ENCODE results near the gene SHCBP1.

The SHCBP1 gene

DNA sequence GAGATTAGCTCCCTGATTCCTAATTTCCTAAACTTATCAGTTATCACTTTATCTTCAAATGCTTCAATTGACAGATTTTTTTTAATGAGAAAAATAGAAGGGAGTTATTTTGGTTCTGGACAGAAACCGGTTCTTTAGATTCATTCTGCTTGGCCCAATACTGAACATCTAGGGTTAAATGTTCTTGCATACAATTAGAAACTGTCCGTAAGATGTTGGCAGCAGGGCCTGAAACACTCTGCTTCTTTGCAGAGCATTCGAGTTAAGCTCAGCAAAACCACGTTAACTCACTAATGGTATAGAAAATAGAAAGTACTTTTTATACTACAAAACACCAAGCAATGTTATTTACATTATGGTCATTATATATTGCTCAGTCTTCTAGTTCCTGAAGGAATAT is 7.2 kb downstream of the SHCBP1 start:
- DNase-seq (ENCODE audit: low spot score) = no peak

DNA sequence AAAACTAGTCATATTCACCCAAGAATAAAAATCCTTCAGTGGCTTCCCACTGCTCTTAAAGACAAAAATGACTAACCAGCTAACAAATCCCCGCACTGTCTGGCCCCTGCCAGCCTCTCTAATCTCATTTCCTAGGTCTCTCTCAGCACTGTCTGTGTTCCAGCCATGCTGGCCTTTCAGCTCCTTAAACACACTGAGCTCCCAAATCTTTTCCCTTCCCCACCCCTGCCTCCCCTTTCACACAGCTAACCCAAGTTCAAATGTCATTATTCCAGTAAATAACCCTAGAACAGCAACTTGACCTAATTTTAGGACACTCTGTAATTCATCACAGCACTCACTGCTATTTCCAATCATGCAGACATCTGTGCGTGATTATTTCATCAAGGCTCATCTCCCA is 7.8 kb downstream of the SHCBP1 start:
- no peak for DNase-seq (ENCODE audit: low spot score)

DNA sequence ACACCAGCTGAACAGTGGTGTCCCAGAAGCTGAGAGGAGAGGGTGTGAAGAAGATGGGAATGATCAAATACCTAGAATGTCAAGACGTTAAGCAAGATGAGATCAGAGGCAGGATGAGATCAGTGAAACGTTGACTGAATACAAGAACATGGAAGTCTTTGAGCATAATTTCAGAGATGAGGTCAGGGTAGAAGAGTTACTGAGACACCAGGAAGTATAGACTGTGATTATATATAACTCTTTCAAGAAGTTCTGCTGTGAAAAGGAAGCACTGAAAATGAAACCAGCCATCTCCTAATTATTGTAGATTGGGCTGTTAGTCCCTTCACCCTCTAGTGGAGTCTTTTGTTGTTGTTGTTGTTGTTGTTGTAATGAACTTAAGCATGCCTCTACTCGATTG is 9.1 kb downstream of the SHCBP1 start:
- no peak for DNase-seq (ENCODE audit: low spot score)

DNA sequence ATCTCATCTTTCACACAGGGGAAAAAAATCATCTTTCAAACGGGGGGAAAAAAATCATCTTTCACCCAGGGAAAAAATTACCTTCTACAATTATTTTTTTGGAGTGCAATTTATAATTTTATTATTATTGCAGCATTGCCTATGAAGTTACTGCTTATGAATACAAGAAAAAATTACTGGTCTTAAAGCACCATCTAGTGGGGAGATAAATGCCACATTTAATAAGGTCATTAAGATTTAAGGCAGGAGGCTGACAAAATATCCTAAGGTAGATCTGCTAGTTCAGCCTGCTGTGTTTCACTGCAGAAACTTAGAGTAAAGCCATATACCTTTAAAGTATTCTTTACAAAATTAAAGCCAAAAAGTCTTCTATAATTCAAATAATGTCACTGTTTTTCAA is 13.7 kb downstream of the SHCBP1 start:
- peak; percentile 42 for DNase-seq (ENCODE audit: low spot score)

- DNase-seq (ENCODE audit: low spot score) = no peak
Measured at GRCh38 chr16:46606231-46606630, 14.9 kb downstream of the SHCBP1 start.

DNA sequence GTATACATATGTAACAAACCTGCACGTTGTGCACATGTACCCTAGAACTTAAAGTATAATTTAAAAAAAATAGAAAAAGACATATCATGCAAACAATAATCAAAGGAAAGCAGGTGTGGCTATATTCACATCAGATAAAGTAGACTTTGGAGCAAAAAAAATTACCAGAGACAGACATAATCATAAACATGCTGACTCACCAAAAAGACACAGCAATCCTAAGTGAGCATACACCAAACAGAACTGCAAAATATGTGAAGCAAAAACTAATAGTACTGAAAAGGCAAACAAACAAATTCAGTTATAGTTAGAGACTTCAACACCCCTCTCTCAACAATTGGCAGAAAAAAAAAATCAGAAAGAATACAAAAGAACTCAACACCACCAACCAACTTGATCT is 29.9 kb downstream of the SHCBP1 start:
- no peak for DNase-seq (ENCODE audit: low spot score)

DNA sequence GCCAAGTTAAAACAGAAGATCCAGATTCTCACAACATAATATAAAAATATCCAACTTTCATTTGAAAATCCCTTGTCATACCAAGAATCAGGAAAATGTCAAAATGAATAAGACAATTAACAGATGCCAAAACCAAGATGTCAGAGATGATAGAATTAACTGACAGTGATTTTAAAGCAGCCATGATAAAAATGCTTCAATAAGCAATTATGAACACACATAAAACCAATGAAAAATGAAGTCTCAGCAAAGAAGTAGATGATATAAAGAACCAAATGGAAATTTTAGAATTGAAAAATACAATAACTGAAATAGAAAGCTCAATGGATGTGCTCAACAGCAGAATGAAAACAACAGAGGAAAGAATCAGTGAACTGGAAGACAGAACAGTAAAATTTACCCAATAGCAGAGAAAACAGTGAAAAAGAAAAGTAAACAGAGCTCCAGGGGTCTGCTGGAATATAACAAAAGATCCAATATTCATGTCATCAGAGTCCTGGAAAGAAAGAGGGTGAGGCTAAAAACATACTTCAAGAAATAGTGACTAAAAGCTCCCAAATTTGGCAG is 35.1 kb downstream of the SHCBP1 start:
- no peak for DNase-seq (ENCODE audit: low spot score)

GRCh38 chr16:46583036-46583435 is 38.1 kb downstream of the SHCBP1 start:
- peak; percentile 39 for DNase-seq (ENCODE audit: low spot score)

GRCh38 chr16:46582313-46582712 is 38.9 kb downstream of the SHCBP1 start:
- no peak for DNase-seq (ENCODE audit: low spot score)

DNA sequence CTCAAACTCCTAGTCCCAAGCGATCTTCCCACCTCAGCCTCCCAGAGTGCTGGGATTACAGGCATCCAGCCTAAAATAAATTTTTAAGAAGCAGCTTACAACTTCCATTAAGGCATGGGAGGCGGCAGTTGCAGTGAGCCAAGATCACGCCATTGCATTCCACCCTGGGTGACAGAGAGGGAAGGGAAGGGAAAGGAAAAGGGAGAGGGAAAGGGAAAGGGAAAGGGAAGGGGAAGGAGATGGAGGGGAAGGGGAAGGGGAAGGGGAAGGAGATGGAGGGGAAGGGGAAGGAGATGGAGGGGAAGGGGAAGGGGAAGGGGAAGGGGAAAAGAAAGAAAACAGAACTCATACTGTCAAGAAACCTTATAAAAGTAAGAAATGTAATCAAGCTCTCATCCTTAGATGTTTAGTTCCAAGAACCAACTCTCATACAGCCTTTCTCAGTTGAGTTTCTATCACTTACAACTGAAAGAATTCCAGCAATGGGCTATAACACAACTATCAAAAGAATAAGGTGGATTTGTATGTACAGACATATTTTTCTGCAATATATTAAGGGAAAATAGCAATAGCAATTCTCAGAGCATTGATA is 43.1 kb downstream of the SHCBP1 start:
- DNase-seq (ENCODE audit: low spot score) = no peak

- no peak for DNase-seq (ENCODE audit: low spot score)
Measured at GRCh38 chr16:46573834-46574159, 47.4 kb downstream of the SHCBP1 start.

- no peak for DNase-seq (ENCODE audit: low spot score)
Measured at GRCh38 chr16:46573008-46573833, 48.0 kb downstream of the SHCBP1 start.

- DNase-seq (ENCODE audit: low spot score) = no peak
Measured at GRCh38 chr16:46569231-46569735, 51.9 kb downstream of the SHCBP1 start.

DNA sequence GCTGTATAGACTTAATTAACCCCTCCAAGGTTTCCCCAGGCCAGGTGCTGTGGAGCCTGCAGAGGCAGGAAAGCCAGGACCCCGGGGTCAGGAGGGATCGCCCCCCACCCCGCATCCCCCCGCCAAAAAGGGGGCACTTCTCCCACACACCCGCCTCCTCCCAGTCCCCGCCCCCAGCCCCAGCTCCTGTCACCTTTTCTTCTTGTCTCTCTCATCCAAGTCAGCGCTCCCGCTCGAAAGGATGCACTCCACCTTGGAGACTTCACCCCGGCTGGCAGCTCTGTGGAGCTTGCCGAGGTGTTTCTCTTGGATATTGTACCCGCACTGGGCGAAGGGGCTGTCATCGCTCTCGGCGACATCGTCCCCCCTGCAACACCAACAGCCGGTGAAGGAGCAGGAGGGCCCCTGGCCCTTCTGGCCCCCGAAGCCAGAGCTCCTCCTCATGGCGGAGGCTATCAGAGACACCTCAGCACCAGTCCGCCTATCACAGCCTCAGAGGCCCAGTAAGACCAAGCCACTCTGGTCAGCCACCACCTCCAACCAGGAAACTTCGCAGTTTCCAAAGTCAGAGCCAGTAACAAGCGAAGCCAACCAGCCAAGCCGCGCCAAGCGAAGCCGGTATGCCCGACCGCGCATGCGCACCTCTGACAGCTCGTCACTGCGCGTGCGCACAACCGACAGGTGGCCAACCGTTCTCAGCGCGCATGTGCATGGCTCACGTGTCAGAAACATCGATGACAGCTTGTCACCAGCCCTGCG is 52.5 kb downstream of the SHCBP1 start:
- no peak for DNase-seq (ENCODE audit: low spot score)

GRCh38 chr16:46562979-46563378 is 58.2 kb downstream of the SHCBP1 start:
- DNase-seq (ENCODE audit: low spot score) = no peak

- DNase-seq (ENCODE audit: low spot score) = no peak
Measured at GRCh38 chr16:46558018-46558417, 63.2 kb downstream of the SHCBP1 start.

DNA sequence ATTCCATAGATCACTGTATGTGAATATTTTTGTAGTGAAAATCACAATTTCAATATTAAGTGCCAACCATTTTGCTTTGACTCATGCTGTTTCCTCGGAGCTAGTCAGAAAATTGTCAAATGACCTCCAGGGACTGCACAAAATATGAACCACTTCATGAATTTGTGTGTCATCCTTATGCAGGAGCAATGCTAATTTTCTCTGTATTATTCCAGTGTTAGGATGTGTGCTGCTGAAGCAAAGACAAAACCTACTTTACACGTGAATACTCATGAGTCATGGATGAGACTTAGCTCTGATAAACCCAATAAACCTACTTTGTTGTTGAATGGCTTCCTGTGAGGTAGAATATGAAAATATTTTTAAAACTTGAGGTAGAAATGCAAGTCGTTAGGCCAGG is 65.2 kb downstream of the SHCBP1 start:
- no peak for DNase-seq (ENCODE audit: low spot score)

DNA sequence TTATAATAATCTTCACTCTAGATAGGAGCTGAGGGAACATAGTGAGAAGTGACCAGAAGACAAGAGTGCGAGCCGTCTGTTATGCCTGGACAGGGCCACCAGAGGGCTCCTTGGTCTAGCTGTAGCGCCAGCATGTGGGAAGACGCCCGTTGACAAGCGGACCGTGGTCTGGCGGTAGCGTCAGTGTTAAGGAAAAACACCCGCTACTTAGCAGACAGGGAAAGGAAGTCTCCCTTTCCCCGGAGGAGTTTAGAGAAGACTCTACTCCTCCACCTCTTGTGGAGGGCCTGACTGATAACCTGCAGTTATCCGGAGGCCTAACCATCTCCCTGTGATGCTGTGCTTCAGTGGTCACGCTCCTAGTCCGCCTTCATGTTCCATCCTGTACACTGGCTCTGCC is 66.7 kb downstream of the SHCBP1 start:
- peak; percentile 21 for DNase-seq (ENCODE audit: low spot score)

DNA sequence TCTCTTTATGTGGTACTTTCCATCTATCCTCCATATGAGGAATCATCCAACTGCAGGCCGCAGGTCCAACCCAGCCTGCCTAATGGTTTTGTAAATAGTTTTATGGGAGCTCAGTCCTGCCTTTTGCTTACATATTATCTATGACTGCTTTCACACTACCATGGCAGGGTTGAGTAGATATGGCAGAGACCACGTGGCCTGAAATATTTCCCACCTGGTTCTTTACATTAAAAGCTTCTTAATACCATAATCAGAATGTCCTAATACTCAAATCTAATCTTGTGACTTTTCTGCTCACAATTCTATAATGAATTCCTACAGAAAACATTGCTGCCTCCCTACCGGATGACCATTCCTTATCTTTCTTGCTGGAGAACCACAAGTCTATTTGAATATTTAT is 71.7 kb downstream of the SHCBP1 start:
- no peak for DNase-seq (ENCODE audit: low spot score)
